ENCODE data around the gene DSEL.

DSEL gene

GRCh38 chr18:67515942-67516538 is 480 bp downstream of the DSEL start:
- H3K4me3 ChIP-seq (replicated peaks in 1 of 2; ENCODE audit: low read depth in 2 of 2, low read length in 2 of 2), result peak overlapping the region; percentile 90 to 97
- DNase-seq (ENCODE audit: low read depth in 2 of 2), result peak; percentile 90 to 92

GRCh38 chr18:67514901-67515540 is 1.5 kb downstream of the DSEL start:
- no peak for TF ChIP-seq CTCF (IDR thresholded peaks at IDR 0.05; ENCODE audit: low read depth, low read length)
- peak overlapping the region; percentile 90 to 97 for H3K4me3 ChIP-seq (replicated peaks in 1 of 2; ENCODE audit: low read depth in 2 of 2, low read length in 2 of 2)
- peak in 1 of 2 donors; percentile 47 for DNase-seq (ENCODE audit: low read depth in 2 of 2)

More at GRCh38 chr18:67515942-67516538, 480 bp downstream of the DSEL start:
- peak; percentile 70 for TF ChIP-seq CTCF (IDR thresholded peaks at IDR 0.05; ENCODE audit: low read depth, low read length)

- TF ChIP-seq CTCF (IDR thresholded peaks at IDR 0.05; ENCODE audit: low read depth, low read length), result no peak
- peak overlapping the region; percentile 90 to 97 for H3K4me3 ChIP-seq (replicated peaks in 1 of 2; ENCODE audit: low read depth in 2 of 2, low read length in 2 of 2)
- DNase-seq (ENCODE audit: low read depth in 2 of 2), result no peak
Measured at GRCh38 chr18:67514465-67514864, 2.1 kb downstream of the DSEL start.

GRCh38 chr18:67513280-67513679 is 3.2 kb downstream of the DSEL start:
- DNase-seq (ENCODE audit: low read depth in 2 of 2), result peak in 1 of 2 donors; percentile 38
- TF ChIP-seq CTCF (IDR thresholded peaks at IDR 0.05; ENCODE audit: low read depth, low read length), result peak; percentile 31
- H3K4me3 ChIP-seq (replicated peaks in 1 of 2; ENCODE audit: low read depth in 2 of 2, low read length in 2 of 2), result no peak overlapping the region

GRCh38 chr18:67511840-67512239 is 4.7 kb downstream of the DSEL start:
- TF ChIP-seq CTCF (IDR thresholded peaks at IDR 0.05; ENCODE audit: low read depth, low read length), result no peak
- no peak for DNase-seq (ENCODE audit: low read depth in 2 of 2)
- no peak overlapping the region for H3K4me3 ChIP-seq (replicated peaks in 1 of 2; ENCODE audit: low read depth in 2 of 2, low read length in 2 of 2)

GRCh38 chr18:67510831-67511230 is 5.7 kb downstream of the DSEL start:
- no peak overlapping the region for H3K4me3 ChIP-seq (replicated peaks in 1 of 2; ENCODE audit: low read depth in 2 of 2, low read length in 2 of 2)
- no peak for TF ChIP-seq CTCF (IDR thresholded peaks at IDR 0.05; ENCODE audit: low read depth, low read length)
- DNase-seq (ENCODE audit: low read depth in 2 of 2), result no peak
